ENCODE data around the gene BAG3.

DNA sequence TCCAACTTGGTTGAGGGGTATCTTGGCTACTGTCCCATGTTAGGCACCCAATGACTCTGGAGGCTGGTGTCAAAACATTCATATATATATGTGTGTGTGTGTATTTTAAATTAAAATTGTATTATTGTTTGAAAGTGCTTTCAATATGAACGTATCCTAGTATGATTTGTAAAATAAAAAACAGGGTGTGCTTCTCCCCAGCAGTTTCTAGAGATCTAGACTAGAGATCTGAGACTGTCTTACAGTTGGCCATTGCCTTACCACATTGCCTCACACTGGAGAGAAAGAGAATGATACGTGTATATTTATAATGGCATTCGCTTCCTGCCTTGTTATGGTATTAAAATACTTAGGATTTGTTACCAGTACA is 1.2 kb downstream of the BAG3 start:
- TF ChIP-seq SMC3 (IDR thresholded peaks at IDR 0.05; ENCODE audit: low read depth, low read length) (0 out of 2 replicates have a peak, but pooled peaks have one; percentile 4), MXI1 (IDR thresholded peaks at IDR 0.05; ENCODE audit: borderline replicate concordance, low read depth, low read length) (peak; percentile 47; the same call in 1 of the 2 replicates)
